AG09319 (cell line): ENCODE data around the gene TMA7B.

Experiments
- DNase-seq: peaks from one replicate; pipeline ENCODE4 v3.0.0-alpha.2; 2010; ENCODE audit warnings: low read depth; ENCODE audit errors: extremely low read depth
- TF ChIP-seq, protein P1 (sequence below): IDR thresholded peaks from 2 replicates; pipeline ENCODE4 v1.5.1; 2011; ENCODE audit warnings: low read depth, mild to moderate bottlenecking, inconsistent platforms, low read length, moderate library complexity

Gene TMA7B

DNA sequence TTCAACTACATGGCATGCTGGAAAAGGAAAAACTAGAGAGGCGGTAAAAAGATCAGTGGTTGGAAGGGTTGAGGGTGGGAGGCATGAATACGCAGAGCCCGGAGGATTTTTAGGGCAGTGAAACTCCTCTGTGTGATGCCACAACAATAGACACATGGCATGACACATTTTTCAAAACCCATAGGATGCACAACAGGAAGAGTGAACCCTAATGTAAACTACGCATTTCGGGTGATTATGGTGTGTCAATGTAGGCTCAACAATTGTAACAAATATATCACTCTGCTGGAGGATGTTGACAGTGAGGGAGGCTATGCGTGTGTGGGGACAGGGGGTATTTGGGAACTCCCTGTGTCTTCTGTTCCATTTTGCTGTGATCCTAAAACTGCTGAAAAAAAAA, 18.9 kb downstream of the TMA7B start:
- TF ChIP-seq, protein P1, sequence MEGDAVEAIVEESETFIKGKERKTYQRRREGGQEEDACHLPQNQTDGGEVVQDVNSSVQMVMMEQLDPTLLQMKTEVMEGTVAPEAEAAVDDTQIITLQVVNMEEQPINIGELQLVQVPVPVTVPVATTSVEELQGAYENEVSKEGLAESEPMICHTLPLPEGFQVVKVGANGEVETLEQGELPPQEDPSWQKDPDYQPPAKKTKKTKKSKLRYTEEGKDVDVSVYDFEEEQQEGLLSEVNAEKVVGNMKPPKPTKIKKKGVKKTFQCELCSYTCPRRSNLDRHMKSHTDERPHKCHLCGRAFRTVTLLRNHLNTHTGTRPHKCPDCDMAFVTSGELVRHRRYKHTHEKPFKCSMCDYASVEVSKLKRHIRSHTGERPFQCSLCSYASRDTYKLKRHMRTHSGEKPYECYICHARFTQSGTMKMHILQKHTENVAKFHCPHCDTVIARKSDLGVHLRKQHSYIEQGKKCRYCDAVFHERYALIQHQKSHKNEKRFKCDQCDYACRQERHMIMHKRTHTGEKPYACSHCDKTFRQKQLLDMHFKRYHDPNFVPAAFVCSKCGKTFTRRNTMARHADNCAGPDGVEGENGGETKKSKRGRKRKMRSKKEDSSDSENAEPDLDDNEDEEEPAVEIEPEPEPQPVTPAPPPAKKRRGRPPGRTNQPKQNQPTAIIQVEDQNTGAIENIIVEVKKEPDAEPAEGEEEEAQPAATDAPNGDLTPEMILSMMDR = no peak
- DNase-seq = no peak

GRCh38 chr22:39979458-39979857, 19.3 kb downstream of the TMA7B start:
- DNase-seq = no peak
- TF ChIP-seq, protein P1 = no peak

GRCh38 chr22:39980596-39980995, 20.4 kb downstream of the TMA7B start:
- TF ChIP-seq, protein P1 = no peak
- DNase-seq = no peak

- no peak for DNase-seq
- TF ChIP-seq, protein P1 = no peak
These were observed 23.1 kb downstream of the TMA7B start for GRCh38 chr22:39983346-39983745.

DNA sequence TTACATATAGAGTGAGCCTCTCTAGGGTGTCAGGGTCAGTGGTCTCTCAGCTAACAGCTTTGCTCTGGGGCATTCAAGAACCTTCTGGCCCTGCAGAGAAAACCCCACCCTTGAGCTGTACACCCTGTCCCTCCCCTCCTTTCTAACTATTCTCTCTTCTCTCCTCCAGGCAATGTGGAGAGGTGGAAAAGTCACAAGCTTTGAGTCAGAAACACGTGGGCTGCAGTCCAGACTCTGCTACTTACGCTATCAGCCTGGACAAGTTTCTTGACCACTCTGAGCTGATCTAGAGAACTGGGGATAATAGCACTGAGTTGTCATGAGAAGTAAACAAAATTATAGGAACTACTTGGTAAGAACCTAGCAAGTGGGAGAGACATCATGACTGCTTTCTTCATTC, 23.8 kb downstream of the TMA7B start:
- TF ChIP-seq, protein P1 = no peak
- no peak for DNase-seq

GRCh38 chr22:39984746-39985145, 24.5 kb downstream of the TMA7B start:
- no peak for DNase-seq
- TF ChIP-seq, protein P1 = no peak

GRCh38 chr22:39985383-39986035, 25.3 kb downstream of the TMA7B start:
- TF ChIP-seq, protein P1 = no peak
- no peak for DNase-seq
